ENCODE results near the gene HSPA12A. TPM values are rescaled to one million over a fixed set of nuclear protein-coding genes. Genes with fewer than 3 reads are reported as not detected.

The HSPA12A gene
- total and polyA plus RNA-seq, 9 of the 15 experiments (the other 6 are each of a cell fraction or from before 2014, with no cell fraction given): 0.01 to 0.18 (median 0.04) TPM; not detected in 4

GRCh38 chr10:116744885-116745284 lies 2.5 kb upstream of the HSPA12A start:
- no peak for FAIRE-seq
- H3K9me1 ChIP-seq (ENCODE audit: control insufficient read depth, insufficient read depth, low read length): no peaks in the 10 kb centered on the region
- in situ Hi-C loops (cut with MboI): no loop called here

GRCh38 chr10:116744163-116744753 lies 1.9 kb upstream of the HSPA12A start:
- no peak for FAIRE-seq
- CTCF ChIA-PET (ENCODE audit: low intra/inter-chr PET ratio): no interaction called here
- Histone ChIP-seq H3K79me2 (ENCODE audit: control insufficient read depth, insufficient read depth, low read length) (no peaks in the 10 kb centered on the region), H3K4me3 (no peak overlapping the region), H4K20me1 (replicated peaks; ENCODE audit: control insufficient read depth, insufficient read depth, low read length) (no peaks in the 10 kb centered on the region), H3K9me1 (ENCODE audit: control insufficient read depth, insufficient read depth, low read length) (no peaks in the 10 kb centered on the region), H2AFZ (ENCODE audit: low read depth, low read length) (no peak overlapping the region), H3K9ac (ENCODE audit: insufficient read depth in 1 of 2, low read depth in 2 of 2, low read length in 2 of 2) (no peak overlapping the region), H3K36me3 (ENCODE audit: control insufficient read depth, insufficient read depth, low read length) (no peaks in the 10 kb centered on the region), H3K27me3 (ENCODE audit: control insufficient read depth in 2 of 2, insufficient read depth in 2 of 2, low read length in 2 of 2) (peaks cover 0 to 18% of the 10 kb centered on the region in 2 experiments; a peak in 2 of 5 replicates), H3K9me3 (replicated peaks; ENCODE audit: control insufficient read depth, insufficient read depth, low read depth, low read length) (no peaks in the 10 kb centered on the region), H3K27ac (ENCODE audit: extremely low read depth, low read depth, low read length) (no peak overlapping the region), H3K4me2 (ENCODE audit: insufficient read depth, low read length) (no peak overlapping the region), H3K4me1 (replicated peaks in 1 of 2; ENCODE audit: control insufficient read depth in 2 of 2, insufficient read depth in 2 of 2, low read length in 2 of 2) (peaks cover 0 to 18% of the 10 kb centered on the region in 2 experiments; a peak in 2 of 5 replicates)
- BruUV-seq (replicated peaks): no TSS peak
- no peak for DNase-seq (ENCODE audit: extremely low read depth in 1 of 4, low spot score in 3 of 4)
- POLR2A ChIA-PET: no interaction called here
- intact Hi-C loops (cut with micrococcal nuclease): no loop called here
- in situ Hi-C loops (cut with MboI): no loop called here
- no peak for ATAC-seq
- 4% methylated on average over 9 of the region's 12 CpGs for WGBS (ENCODE audit: insufficient coverage, low coverage, missing lambda C conversion rate)
- TF ChIP-seq ELF1 (tag; IDR thresholded peaks at IDR 0.05) (no peak), TFE3 (CRISPR knock-in tag; IDR thresholded peaks at IDR 0.05) (no peak), ZNF395 (CRISPR knock-in tag; IDR thresholded peaks at IDR 0.05) (no peak), HMG20A (CRISPR knock-in tag; conservative IDR thresholded peaks at IDR 0.05) (no peak), TSC22D4 (tag; IDR thresholded peaks at IDR 0.05) (no peak), LARP7 (IDR thresholded peaks at IDR 0.05) (no peak)

More at GRCh38 chr10:116744885-116745284, 2.5 kb upstream of the HSPA12A start:
- no peaks in the 10 kb centered on the region for H4K20me1 ChIP-seq (replicated peaks; ENCODE audit: control insufficient read depth, insufficient read depth, low read length)
- no peaks in the 10 kb centered on the region for H3K9me3 ChIP-seq (replicated peaks; ENCODE audit: control insufficient read depth, insufficient read depth, low read depth, low read length)
- peaks cover 0 to 17% of the 10 kb centered on the region in 2 experiments; a peak in 2 of 5 replicates for H3K27me3 ChIP-seq (ENCODE audit: control insufficient read depth in 2 of 2, insufficient read depth in 2 of 2, low read length in 2 of 2)
- no TSS peak for BruUV-seq (replicated peaks)
- intact Hi-C loops (cut with micrococcal nuclease): no loop called here
- no peak overlapping the region for H2AFZ ChIP-seq (ENCODE audit: low read depth, low read length)
- 0% methylated on average over 6 of the region's 6 CpGs for WGBS (ENCODE audit: insufficient coverage, low coverage, missing lambda C conversion rate)
- POLR2A ChIA-PET: no interaction called here
- peaks cover 0 to 18% of the 10 kb centered on the region in 2 experiments; a peak in 2 of 5 replicates for H3K4me1 ChIP-seq (replicated peaks in 1 of 2; ENCODE audit: control insufficient read depth in 2 of 2, insufficient read depth in 2 of 2, low read length in 2 of 2)
- CTCF ChIA-PET (ENCODE audit: low intra/inter-chr PET ratio): no interaction called here
- H3K4me3 ChIP-seq: no peak overlapping the region
- H3K4me2 ChIP-seq (ENCODE audit: insufficient read depth, low read length): no peak overlapping the region
- ATAC-seq (no peak), DNase-seq (ENCODE audit: extremely low read depth in 1 of 4, low spot score in 3 of 4) (no peak)
- no peak overlapping the region for H3K27ac ChIP-seq (ENCODE audit: extremely low read depth, low read depth, low read length)
- no peaks in the 10 kb centered on the region for H3K79me2 ChIP-seq (ENCODE audit: control insufficient read depth, insufficient read depth, low read length)
- no peak for TF ChIP-seq HMG20A (CRISPR knock-in tag; conservative IDR thresholded peaks at IDR 0.05)
- TF ChIP-seq ZNF589 (CRISPR knock-in tag; IDR thresholded peaks at IDR 0.05; ENCODE audit: low read depth): no peak
- TF ChIP-seq EHMT2 (IDR thresholded peaks at IDR 0.05): no peak
- H3K36me3 ChIP-seq (ENCODE audit: control insufficient read depth, insufficient read depth, low read length): no peaks in the 10 kb centered on the region
- H3K9ac ChIP-seq (ENCODE audit: insufficient read depth in 1 of 2, low read depth in 2 of 2, low read length in 2 of 2): no peak overlapping the region

Measured in K562 (cell line).